Smooth muscle cell (in vitro differentiated cells): ENCODE measurements around the gene MEI4. TPM values are rescaled to one million over a fixed set of nuclear protein-coding genes. Genes with fewer than 3 reads are reported as not detected.
"Not testable (repeated sequence)": the region's sequence is repeated elsewhere in the genome, so short reads cannot be mapped to it uniquely, and the experiment has no call there.

Experiments used
- DNase-seq: peaks from one replicate; lab custom pipeline; 2025; ENCODE audit not compliant: unreplicated experiment; lab: John Stamatoyannopoulos, UW
- H2AFZ ChIP-seq: fragments of 200-600 bp; sonication (generic); 2 replicates; pipeline ENCODE4 v1.6.0; 2016; ENCODE audit warnings: antibody characterized with exemption, low read depth, mild to moderate bottlenecking
- H3F3A ChIP-seq: fragments of 200-600 bp; sonication (generic); 2 replicates; pipeline ENCODE4 v1.6.0; 2017; ENCODE audit warnings: antibody characterized with exemption, low read depth
- H3K27ac ChIP-seq: fragments of 200-600 bp; sonication (generic); 2 replicates; pipeline ENCODE4 v1.5.1; 2016; ENCODE audit warnings: low read depth, mild to moderate bottlenecking
- H3K27me3 ChIP-seq: fragments of 200-600 bp; sonication (generic); 2 replicates; pipeline ENCODE4 v1.6.1; 2016; ENCODE audit warnings: low read depth, mild to moderate bottlenecking
- H3K36me3 ChIP-seq: fragments of 200-600 bp; sonication (generic); 2 replicates; pipeline ENCODE4 v1.5.1; 2016; ENCODE audit warnings: low read depth
- H3K4me1 ChIP-seq: fragments of 200-600 bp; sonication (generic); 2 replicates; pipeline ENCODE4 v1.5.1; 2016; ENCODE audit warnings: low read depth
- H3K4me2 ChIP-seq: fragments of 200-600 bp; sonication (generic); 2 replicates; pipeline ENCODE4 v1.6.0; 2016; ENCODE audit warnings: mild to moderate bottlenecking
- H3K4me3 ChIP-seq: fragments of 200-600 bp; sonication (generic); 2 replicates; pipeline ENCODE4 v1.5.1; 2016; ENCODE audit warnings: mild to moderate bottlenecking
- H3K79me2 ChIP-seq: fragments of 200-600 bp; sonication (generic); 2 replicates; pipeline ENCODE4 v1.6.0; 2016; ENCODE audit warnings: low read depth, mild to moderate bottlenecking
- H3K9ac ChIP-seq: fragments of 200-600 bp; sonication (generic); 2 replicates; pipeline ENCODE4 v1.6.0; 2016; ENCODE audit warnings: low read depth
- H3K9me3 ChIP-seq: fragments of 200-600 bp; sonication (generic); replicated peaks from 2 replicates; pipeline ENCODE4 v1.5.1; 2016; ENCODE audit warnings: low read depth
- H4K20me1 ChIP-seq: fragments of 200-600 bp; sonication (generic); 2 replicates; pipeline ENCODE4 v1.6.0; 2016; ENCODE audit warnings: low read depth
- CTCF ChIP-seq: fragments of 200-600 bp; sonication (generic); IDR thresholded peaks from 2 replicates; pipeline ENCODE4 v1.5.1; 2017; ENCODE audit warnings: borderline replicate concordance, mild to moderate bottlenecking, antibody characterized with exemption; ENCODE audit not compliant: insufficient read depth, poor library complexity, severe bottlenecking
- WGBS: methylation state at CpG from one replicate; pipeline ENCODE4 v1.1.7; 2016; ENCODE audit warnings: low lambda C conversion rate; 5-methylcytosine and 5-hydroxymethylcytosine counted together
- polyA plus RNA-seq: library from polyadenylated mRNA; unstranded; fragments of >200 nt; fragmentation: Nextera tagmentation; extraction: Ambion mirVana; gene quantifications from 2 replicates; pipeline ENCODE4 v1.2.1, GENCODE V29; 2016
- total RNA-seq: library from RNA; depleted of rRNA; stranded (reverse); fragments of >200 nt; gene quantifications from 2 replicates; pipeline ENCODE4 v1.2.3, GENCODE V29; 2014

Gene MEI4
- total and polyA plus RNA-seq, 2 experiments from 2014 or later = 0.27 TPM; not detected in 1

DNA sequence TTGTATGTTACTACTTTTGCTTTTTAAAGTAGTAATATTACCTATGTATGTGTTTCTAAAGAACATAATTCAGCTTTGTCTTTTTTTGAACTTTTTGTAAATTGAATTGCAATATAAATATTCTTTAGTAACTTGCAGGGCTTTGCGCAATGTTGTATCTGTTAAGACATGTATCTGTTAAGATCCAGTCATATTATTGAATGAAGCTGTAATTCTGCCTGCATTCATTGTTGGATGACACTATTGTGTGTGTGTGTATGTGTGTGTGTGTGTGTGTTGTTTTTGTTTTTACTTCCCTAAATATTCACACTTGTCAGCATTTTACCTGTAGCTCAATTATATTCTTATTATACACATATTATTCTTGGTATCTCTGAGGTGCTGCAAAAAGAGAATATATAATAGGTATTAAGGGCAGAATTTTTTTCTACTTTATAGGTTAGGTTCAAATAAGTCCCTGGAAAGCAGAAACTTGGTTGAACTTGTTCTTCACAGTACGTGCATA is 164.0 kb downstream of the MEI4 start:
- no peak for DNase-seq
- H3K9me3 ChIP-seq = no peaks in the 10 kb centered on the region
- H3K79me2 ChIP-seq = no peaks in the 10 kb centered on the region
- WGBS = 83% methylated on average over 2 of the region's 2 CpGs
- no peak for TF ChIP-seq CTCF
- no peak overlapping the region for H3K27ac ChIP-seq
- H2AFZ ChIP-seq = no peak overlapping the region
- no peaks in the 10 kb centered on the region for H3K27me3 ChIP-seq
- no peak overlapping the region for H3K4me3 ChIP-seq
- H3K36me3 ChIP-seq = no peaks in the 10 kb centered on the region
- H4K20me1 ChIP-seq = no peaks in the 10 kb centered on the region
- H3K4me1 ChIP-seq = peaks cover 12% of the 10 kb centered on the region
- H3F3A ChIP-seq = no peaks in the 10 kb centered on the region
- no peak overlapping the region for H3K9ac ChIP-seq
- H3K4me2 ChIP-seq = no peak overlapping the region

DNA sequence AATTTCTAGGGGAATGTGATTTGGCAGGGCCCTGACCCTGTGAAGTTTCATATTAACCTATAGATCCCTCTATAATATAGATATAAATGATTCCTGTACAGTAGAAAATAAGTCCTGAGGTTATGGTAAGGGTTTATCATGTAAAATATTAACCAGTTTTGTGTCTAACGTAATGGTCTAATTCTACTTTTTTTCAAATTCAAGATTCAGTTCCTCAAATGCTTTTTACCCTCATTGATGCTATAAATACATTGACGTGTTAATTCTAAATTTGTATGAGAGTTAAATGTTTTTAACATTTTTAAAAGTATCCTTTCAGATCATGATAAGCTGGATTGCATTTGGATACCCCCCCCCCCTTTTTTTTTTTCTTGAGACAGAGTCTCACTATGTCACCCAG is 169.4 kb downstream of the MEI4 start:
- Histone ChIP-seq H3K36me3 (no peaks in the 10 kb centered on the region), H3K9me3 (no peaks in the 10 kb centered on the region), H3K4me2 (no peak overlapping the region), H2AFZ (no peak overlapping the region), H3K9ac (no peak overlapping the region), H3K4me3 (no peak overlapping the region), H3K27me3 (no peaks in the 10 kb centered on the region), H3K27ac (no peak overlapping the region), H3F3A (no peaks in the 10 kb centered on the region), H4K20me1 (no peaks in the 10 kb centered on the region), H3K4me1 (no peaks in the 10 kb centered on the region), H3K79me2 (no peaks in the 10 kb centered on the region)
- no peak for DNase-seq
- WGBS = 65% methylated on average over 2 of the region's 2 CpGs
- TF ChIP-seq CTCF = no peak

DNA sequence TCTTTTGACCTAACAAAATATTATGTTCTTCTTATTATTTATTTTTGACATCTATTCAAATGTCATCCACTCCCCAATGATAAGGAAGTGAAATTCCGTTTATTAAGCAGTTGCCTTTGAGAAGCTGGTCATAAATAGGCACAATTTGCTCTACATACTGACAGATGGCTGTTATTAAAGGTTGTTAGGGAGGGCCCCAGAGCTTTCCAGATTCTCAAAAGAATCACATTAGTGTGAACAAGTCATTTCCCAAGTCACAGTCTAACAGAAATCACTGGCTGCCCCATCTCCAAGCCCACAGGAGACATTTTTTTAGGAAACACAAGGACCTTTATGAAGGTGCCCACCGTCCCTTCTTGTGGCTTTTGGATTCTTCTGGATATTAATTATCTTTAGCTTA is 172.4 kb downstream of the MEI4 start:
- Histone ChIP-seq H3K9me3 (no peaks in the 10 kb centered on the region), H3K79me2 (no peaks in the 10 kb centered on the region), H2AFZ (no peak overlapping the region), H3K27me3 (no peaks in the 10 kb centered on the region), H3K27ac (no peak overlapping the region), H3K36me3 (no peaks in the 10 kb centered on the region), H3K9ac (no peak overlapping the region), H3K4me2 (no peak overlapping the region), H3K4me1 (no peaks in the 10 kb centered on the region), H4K20me1 (no peaks in the 10 kb centered on the region), H3F3A (no peaks in the 10 kb centered on the region), H3K4me3 (no peak overlapping the region)
- whole genome bisulfite sequencing = 72% methylated on average over 2 of the region's 2 CpGs
- no peak for TF ChIP-seq CTCF
- no peak for DNase-seq

GRCh38 chr6:77829736-77830135 is 176.9 kb downstream of the MEI4 start:
- Histone ChIP-seq H2AFZ (no peak overlapping the region), H3F3A (no peaks in the 10 kb centered on the region), H4K20me1 (no peaks in the 10 kb centered on the region), H3K4me3 (no peak overlapping the region), H3K79me2 (no peaks in the 10 kb centered on the region), H3K36me3 (no peaks in the 10 kb centered on the region), H3K27me3 (no peaks in the 10 kb centered on the region), H3K9me3 (no peaks in the 10 kb centered on the region), H3K4me2 (no peak overlapping the region), H3K9ac (no peak overlapping the region), H3K4me1 (no peaks in the 10 kb centered on the region), H3K27ac (no peak overlapping the region)
- no peak for DNase-seq
- no peak for TF ChIP-seq CTCF

DNA sequence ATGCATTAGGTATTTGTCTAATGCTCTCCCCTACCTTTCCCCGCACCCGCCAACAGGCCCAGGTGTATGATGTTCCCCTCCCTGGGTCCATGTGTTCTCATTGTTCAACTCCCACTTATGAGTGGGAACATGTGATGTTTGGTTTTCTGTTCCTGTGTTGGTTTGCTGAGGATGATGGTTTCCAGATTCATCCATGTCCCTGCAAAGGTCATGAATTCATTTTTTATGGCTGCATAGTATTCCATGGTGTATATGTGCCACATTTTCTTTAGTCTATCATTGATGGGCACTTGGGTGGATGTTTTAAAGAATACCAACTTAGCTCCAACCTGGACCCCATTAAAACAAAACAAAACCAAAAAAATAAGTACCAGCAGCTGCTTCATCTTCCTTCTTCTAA is 180.9 kb downstream of the MEI4 start:
- not testable (repeated sequence) for H2AFZ ChIP-seq, H3K9ac ChIP-seq, H3K79me2 ChIP-seq, H3K4me3 ChIP-seq, DNase-seq, H4K20me1 ChIP-seq, H3K4me2 ChIP-seq, H3K27ac ChIP-seq, H3K27me3 ChIP-seq, H3K4me1 ChIP-seq, H3K36me3 ChIP-seq, H3F3A ChIP-seq, H3K9me3 ChIP-seq
- 100% methylated on average over 2 of the region's 2 CpGs for WGBS
